ENCODE results near the gene TMEM200A. TPM values are rescaled to one million over a fixed set of nuclear protein-coding genes. Genes with fewer than 3 reads are reported as not detected.

Gene TMEM200A
- total RNA-seq, 1 experiment from 2014 or later, result 22.9 TPM

- Histone ChIP-seq H3K36me3 (ENCODE audit: control insufficient read depth in 1 of 2, insufficient read depth in 2 of 2, low read length in 2 of 2) (no peaks in the 10 kb centered on the region), H3K9me3 (ENCODE audit: control insufficient read depth in 1 of 2, insufficient read depth in 1 of 2, low read depth in 1 of 2, low read length in 2 of 2) (no peaks in the 10 kb centered on the region), H3K9me2 (ENCODE audit: insufficient read depth) (no peaks in the 10 kb centered on the region), H2AFZ (ENCODE audit: low read depth, low read length, poor library complexity, severe bottlenecking) (no peak overlapping the region), H3K4me3 (replicated peaks in 1 of 2; ENCODE audit: low read depth in 1 of 2, low read length in 2 of 2) (no peak overlapping the region), H3K79me2 (ENCODE audit: insufficient read depth, low read length) (no peaks in the 10 kb centered on the region), H3K4me1 (ENCODE audit: control insufficient read depth in 1 of 2, insufficient read depth in 2 of 2, low read length in 2 of 2) (no peaks in the 10 kb centered on the region), H3K9ac (ENCODE audit: low read length) (no peak overlapping the region), H4K20me1 (ENCODE audit: insufficient read depth) (no peaks in the 10 kb centered on the region), H3K4me2 (ENCODE audit: low read length) (no peak overlapping the region), H3K27me3 (ENCODE audit: insufficient read depth, low read length) (no peaks in the 10 kb centered on the region), H3K27ac (ENCODE audit: low read depth, low read length) (no peak overlapping the region)
- ATAC-seq (no peak), DNase-seq (ENCODE audit: low read depth, low spot score) (no peak)
- ChIA-PET CTCF (no interaction called here), POLR2A (no interaction called here), RAD21 (ENCODE audit: low non-redundant PET in 1 of 2, low total read pairs in 2 of 2, uncharacterized antibody in 2 of 2, unreplicated experiment in 2 of 2) (no interaction called here)
- TF ChIP-seq SP1 (IDR thresholded peaks at IDR 0.05; ENCODE audit: low read depth) (no peak), CEBPB (IDR thresholded peaks at IDR 0.05; ENCODE audit: low read depth) (no peak), MAX (IDR thresholded peaks at IDR 0.05) (no peak), ZNF274 (IDR thresholded peaks at IDR 0.05; ENCODE audit: low read depth, low read length) (no peak)
- intact Hi-C loops (cut with micrococcal nuclease), result no loop called here
- no TSS peak for BruUV-seq (replicated peaks)
These were observed 11.5 kb upstream of the TMEM200A start for GRCh38 chr6:130354322-130354721.

- BruUV-seq (replicated peaks), result no TSS peak
- H3K9me3 ChIP-seq (ENCODE audit: control insufficient read depth in 1 of 2, insufficient read depth in 1 of 2, low read depth in 1 of 2, low read length in 2 of 2), result no peaks in the 10 kb centered on the region
- ATAC-seq, result no peak
- H3K36me3 ChIP-seq (ENCODE audit: control insufficient read depth in 1 of 2, insufficient read depth in 2 of 2, low read length in 2 of 2), result no peaks in the 10 kb centered on the region
- ChIA-PET CTCF (no interaction called here), RAD21 (ENCODE audit: low non-redundant PET in 1 of 2, low total read pairs in 2 of 2, uncharacterized antibody in 2 of 2, unreplicated experiment in 2 of 2) (no interaction called here), POLR2A (no interaction called here)
- TF ChIP-seq MAX (IDR thresholded peaks at IDR 0.05) (no peak), SP1 (IDR thresholded peaks at IDR 0.05; ENCODE audit: low read depth) (no peak), POLR2A (IDR thresholded peaks at IDR 0.05; ENCODE audit: borderline replicate concordance, extremely low read depth, insufficient read depth, insufficient read length) (no peak), ELF1 (IDR thresholded peaks at IDR 0.05; ENCODE audit: borderline replicate concordance, low read depth) (no peak), EGR1 (IDR thresholded peaks at IDR 0.05; ENCODE audit: low read depth) (no peak)
- no peak overlapping the region for H2AFZ ChIP-seq (ENCODE audit: low read depth, low read length, poor library complexity, severe bottlenecking)
- no peaks in the 10 kb centered on the region for H3K9me2 ChIP-seq (ENCODE audit: insufficient read depth)
- no peak overlapping the region for H3K4me3 ChIP-seq (replicated peaks in 1 of 2; ENCODE audit: low read depth in 1 of 2, low read length in 2 of 2)
- H3K79me2 ChIP-seq (ENCODE audit: insufficient read depth, low read length), result no peaks in the 10 kb centered on the region
- no peak overlapping the region for H3K9ac ChIP-seq (ENCODE audit: low read length)
- H3K4me2 ChIP-seq (ENCODE audit: low read length), result no peak overlapping the region
- no peaks in the 10 kb centered on the region for H3K27me3 ChIP-seq (ENCODE audit: insufficient read depth, low read length)
- H3K4me1 ChIP-seq (ENCODE audit: control insufficient read depth in 1 of 2, insufficient read depth in 2 of 2, low read length in 2 of 2), result no peaks in the 10 kb centered on the region
- intact Hi-C loops (cut with micrococcal nuclease), result no loop called here
- no peak overlapping the region for H3K27ac ChIP-seq (ENCODE audit: low read depth, low read length)
- no peak for DNase-seq (ENCODE audit: low read depth, low spot score)
- H4K20me1 ChIP-seq (ENCODE audit: insufficient read depth), result no peaks in the 10 kb centered on the region
These were observed 10.2 kb upstream of the TMEM200A start for GRCh38 chr6:130355572-130355971.
